HG02588 (cell line): ENCODE results near the gene GLP1R.

Experiments used
- ATAC-seq: cut with Tn5 transposase; IDR thresholded peaks from one replicate; pipeline ENCODE4 v1.9.1; 2021; ENCODE audit warnings: mild to moderate bottlenecking, moderate library complexity; ENCODE audit not compliant: unreplicated experiment

Gene GLP1R

GRCh38 chr6:39085129-39085797 is 36.7 kb downstream of the GLP1R start:
- ATAC-seq = no peak

GRCh38 chr6:39086294-39086693 is 37.7 kb downstream of the GLP1R start:
- ATAC-seq = peak; percentile 82

- no peak for ATAC-seq
Measured at GRCh38 chr6:39086711-39087110, 38.1 kb downstream of the GLP1R start.

- no peak for ATAC-seq
Measured at GRCh38 chr6:39087197-39087596, 38.6 kb downstream of the GLP1R start.

- ATAC-seq = no peak
Measured at GRCh38 chr6:39088331-39088730, 39.8 kb downstream of the GLP1R start.

- no peak for ATAC-seq
Measured at GRCh38 chr6:39090036-39090435, 41.5 kb downstream of the GLP1R start.

- no peak for ATAC-seq
Measured at GRCh38 chr6:39091220-39091619, 42.6 kb downstream of the GLP1R start.

GRCh38 chr6:39092124-39092523 is 43.5 kb downstream of the GLP1R start:
- ATAC-seq = no peak

GRCh38 chr6:39093149-39093708 is 44.6 kb downstream of the GLP1R start:
- no peak for ATAC-seq

- ATAC-seq = no peak
Measured at GRCh38 chr6:39095578-39095977, 47.0 kb downstream of the GLP1R start.

- no peak for ATAC-seq
Measured at GRCh38 chr6:39100358-39100757, 51.8 kb downstream of the GLP1R start.

GRCh38 chr6:39102071-39102820 is 53.7 kb downstream of the GLP1R start:
- peak; percentile 59 for ATAC-seq

- peak; percentile 45 for ATAC-seq
Measured at GRCh38 chr6:39102821-39103136, 54.2 kb downstream of the GLP1R start.

GRCh38 chr6:39104528-39104927 is 55.9 kb downstream of the GLP1R start:
- no peak for ATAC-seq

GRCh38 chr6:39107034-39107433 is 58.5 kb downstream of the GLP1R start:
- ATAC-seq = no peak

- no peak for ATAC-seq
Measured at GRCh38 chr6:39107641-39108040, 59.1 kb downstream of the GLP1R start.

GRCh38 chr6:39108041-39108839 is 59.7 kb downstream of the GLP1R start:
- ATAC-seq = no peak

GRCh38 chr6:39111280-39111679 is 62.7 kb downstream of the GLP1R start:
- no peak for ATAC-seq

- ATAC-seq = no peak
Measured at GRCh38 chr6:39113788-39114187, 65.2 kb downstream of the GLP1R start.

GRCh38 chr6:39114388-39114703 is 65.8 kb downstream of the GLP1R start:
- ATAC-seq = no peak

- ATAC-seq = peak; percentile 91
Measured at GRCh38 chr6:39114704-39115599, 66.4 kb downstream of the GLP1R start, which contains the start of gene SAYSD1. TSS of gene SAYSD1 (minus strand) at chr6:39115186. CDS start at chr6:39115089, 97 bp downstream.
